Type B pancreatic cell (in vitro differentiated cells): Measurements from ENCODE around the gene LORICRIN. TPM values are rescaled to one million over a fixed set of nuclear protein-coding genes. Genes with fewer than 3 reads are reported as not detected.

ENCODE experiments used
- DNase-seq: peaks from one replicate; pipeline ENCODE4 v3.0.0; 2021; ENCODE audit warnings: mixed read lengths; ENCODE audit not compliant: unreplicated experiment; ENCODE audit errors: extremely low spot score
- H3K27ac Mint-ChIP-seq: 2 replicates; pipeline ENCODE4 v1.8.0; 2021; ENCODE audit warnings: mild to moderate bottlenecking, mixed read lengths
- H3K27me3 Mint-ChIP-seq: 2 replicates; pipeline ENCODE4 v1.8.0; 2021; ENCODE audit warnings: mixed read lengths
- H3K36me3 Mint-ChIP-seq: 2 replicates; pipeline ENCODE4 v1.8.0; 2021; ENCODE audit warnings: mixed read lengths
- H3K4me1 Mint-ChIP-seq: one replicate; pipeline ENCODE4 v1.8.0; 2021; ENCODE audit warnings: mixed read lengths; ENCODE audit not compliant: unreplicated experiment
- H3K4me3 Mint-ChIP-seq: 2 replicates; pipeline ENCODE4 v1.8.0; 2021; ENCODE audit warnings: mild to moderate bottlenecking, mixed read lengths
- H3K9me3 Mint-ChIP-seq: 2 replicates; pipeline ENCODE4 v1.8.0; 2021; ENCODE audit warnings: mixed read lengths
- CTCF ChIP-seq: fragments of 200-600 bp; sonication (generic); conservative IDR thresholded peaks from 2 replicates; pipeline ENCODE4 v1.5.0; 2021; ENCODE audit warnings: antibody characterized with exemption, mild to moderate bottlenecking
- total RNA-seq: library from RNA; stranded (reverse); gene quantifications from 2 replicates; pipeline ENCODE4 v1.2.1, GENCODE V29; 2021; ENCODE audit warnings: low replicate concordance

Gene LORICRIN
- total RNA-seq, 1 donor from 2014 or later, result not detected

GRCh38 chr1:153308540-153308939 is 49.1 kb downstream of the LORICRIN start:
- peaks cover 10% of the 10 kb centered on the region for H3K27me3 Mint-ChIP-seq
- no peak overlapping the region for H3K27ac Mint-ChIP-seq
- H3K36me3 Mint-ChIP-seq, result no peaks in the 10 kb centered on the region
- no peak for TF ChIP-seq CTCF
- no peak overlapping the region for H3K4me3 Mint-ChIP-seq
- no peak for DNase-seq
- H3K4me1 Mint-ChIP-seq, result no peaks in the 10 kb centered on the region
- no peaks in the 10 kb centered on the region for H3K9me3 Mint-ChIP-seq

DNA sequence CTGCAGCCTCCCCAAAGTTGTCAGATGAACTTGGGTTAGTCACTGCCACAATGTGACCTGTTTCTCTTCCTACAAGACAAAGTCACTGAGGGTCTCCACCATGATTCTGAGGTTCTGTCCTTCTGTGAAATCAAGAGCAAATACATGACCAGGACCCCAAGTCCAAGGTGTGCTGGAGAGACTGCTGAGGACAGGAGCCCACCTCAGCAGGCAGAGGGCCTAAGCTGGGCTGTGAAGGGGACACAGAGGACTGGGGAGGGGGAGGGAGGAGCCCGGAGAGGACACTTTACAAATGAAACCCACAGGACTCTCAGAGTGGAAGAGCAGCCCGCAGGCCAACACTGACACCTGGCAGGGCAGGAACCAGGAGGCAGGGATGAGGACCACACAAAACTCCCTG is 50.0 kb downstream of the LORICRIN start:
- DNase-seq, result no peak
- H3K4me1 Mint-ChIP-seq, result no peaks in the 10 kb centered on the region
- H3K4me3 Mint-ChIP-seq, result no peak overlapping the region
- no peak for TF ChIP-seq CTCF
- H3K9me3 Mint-ChIP-seq, result no peaks in the 10 kb centered on the region
- H3K27me3 Mint-ChIP-seq, result peaks cover 9% of the 10 kb centered on the region
- H3K36me3 Mint-ChIP-seq, result no peaks in the 10 kb centered on the region
- H3K27ac Mint-ChIP-seq, result no peak overlapping the region

DNA sequence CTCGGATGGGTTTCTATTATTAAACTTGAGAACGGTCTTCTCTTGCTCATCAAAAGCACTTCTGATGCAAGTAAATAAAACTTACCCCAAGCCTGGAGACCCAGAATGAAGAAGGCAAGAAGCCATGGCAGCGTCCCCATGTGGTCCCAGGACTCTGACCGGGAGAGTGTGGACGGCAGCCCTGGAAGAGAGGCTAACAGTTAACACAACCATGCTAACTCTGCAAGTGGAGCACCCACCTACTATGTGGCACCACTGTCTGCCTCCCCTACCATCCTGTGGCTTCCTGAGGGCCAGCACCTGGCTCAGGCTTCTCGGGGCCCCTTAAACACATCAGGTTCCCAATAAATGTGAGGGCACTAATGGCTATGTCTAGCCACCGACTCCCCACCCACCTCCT is 51.0 kb downstream of the LORICRIN start:
- no peaks in the 10 kb centered on the region for H3K4me1 Mint-ChIP-seq
- H3K27me3 Mint-ChIP-seq, result peaks cover 4% of the 10 kb centered on the region
- no peak for TF ChIP-seq CTCF
- H3K4me3 Mint-ChIP-seq, result no peak overlapping the region
- no peak for DNase-seq
- no peaks in the 10 kb centered on the region for H3K36me3 Mint-ChIP-seq
- no peak overlapping the region for H3K27ac Mint-ChIP-seq
- H3K9me3 Mint-ChIP-seq, result no peaks in the 10 kb centered on the region

Other genes with a start within 250 kb of the LORICRIN start
- 93.7 and 274 TPM in 2 replicates for gene SPRR1B, start 228.5 kb upstream of the LORICRIN start, total RNA-seq
- 1.6 TPM in 1 of 2 replicates, not detected in the other for gene SPRR2D, start 218.6 kb upstream of the LORICRIN start, total RNA-seq
- 0.75 and 2.3 TPM in 2 replicates for gene SPRR2A, start 202.2 kb upstream of the LORICRIN start, total RNA-seq
- not detected in 2 replicates for gene SPRR2B, start 188.1 kb upstream of the LORICRIN start, total RNA-seq
- gene SPRR2E, start 165.2 kb upstream of the LORICRIN start, total RNA-seq, result not detected in 2 replicates
- 2.5 and 5.1 TPM in 2 replicates for gene SPRR2F, start 146.2 kb upstream of the LORICRIN start, total RNA-seq
- gene SPRR2G, start 108.8 kb upstream of the LORICRIN start, total RNA-seq, result not detected in 2 replicates
- gene LELP1, start 56.3 kb upstream of the LORICRIN start, total RNA-seq, result not detected in 2 replicates
- gene PRR9, start 42.1 kb upstream of the LORICRIN start, total RNA-seq, result not detected in 2 replicates
- 0.87 and 1.3 TPM in 2 replicates for gene PGLYRP3, start 53.3 kb downstream of the LORICRIN start, total RNA-seq
- 4.4 and 5.9 TPM in 2 replicates for gene PGLYRP4, start 89.2 kb downstream of the LORICRIN start, total RNA-seq
- gene S100A9, start 98.2 kb downstream of the LORICRIN start, total RNA-seq, result 1,065 and 1,707 TPM in 2 replicates
- gene S100A12, start 115.9 kb downstream of the LORICRIN start, total RNA-seq, result 0.62 TPM in 1 of 2 replicates, not detected in the other
- 667 and 678 TPM in 2 replicates for gene S100A8, start 131.4 kb downstream of the LORICRIN start, total RNA-seq
- not detected in 2 replicates for gene S100A7A, start 156.8 kb downstream of the LORICRIN start, total RNA-seq
- 6.2 and 10.2 TPM in 2 replicates for gene S100A7, start 201.0 kb downstream of the LORICRIN start, total RNA-seq